Measurements from ENCODE around the gene CALCR. TPM values are rescaled to one million over a fixed set of nuclear protein-coding genes. Genes with fewer than 3 reads are reported as not detected.
"Not testable (repeated sequence)": the region's sequence is repeated elsewhere in the genome, so short reads cannot be mapped to it uniquely, and the experiment has no call there.

CALCR gene
- total RNA-seq, 2 experiments from 2014 or later: not detected

GRCh38 chr7:93547716-93548115 lies 26.8 kb downstream of the CALCR start:
- ChIA-PET CTCF (no interaction called here), POLR2A (no interaction called here)
- H3K36me3 Mint-ChIP-seq (ENCODE audit: low read depth): no peaks in the 10 kb centered on the region
- H3K9me3 Mint-ChIP-seq: no peaks in the 10 kb centered on the region
- DNase-seq: no peak
- peaks cover 2% of the 10 kb centered on the region for H3K27me3 Mint-ChIP-seq
- no peaks in the 10 kb centered on the region for H3K4me1 Mint-ChIP-seq
- H3K4me3 Mint-ChIP-seq: no peak overlapping the region
- H3K27ac Mint-ChIP-seq: no peak overlapping the region

- Mint-ChIP-seq H3K4me1 (no peaks in the 10 kb centered on the region), H3K9me3 (no peaks in the 10 kb centered on the region), H3K4me3 (no peak overlapping the region), H3K36me3 (ENCODE audit: low read depth) (no peaks in the 10 kb centered on the region), H3K27ac (no peak overlapping the region), H3K27me3 (peaks cover 2% of the 10 kb centered on the region)
- ChIA-PET POLR2A (no interaction called here), CTCF (no interaction called here)
- no peak for DNase-seq
Measured at GRCh38 chr7:93544691-93545090, 29.8 kb downstream of the CALCR start.

GRCh38 chr7:93538061-93538460 lies 36.5 kb downstream of the CALCR start:
- H3K4me1 Mint-ChIP-seq: no peaks in the 10 kb centered on the region
- H3K27ac Mint-ChIP-seq: no peak overlapping the region
- H3K9me3 Mint-ChIP-seq: no peaks in the 10 kb centered on the region
- H3K4me3 Mint-ChIP-seq: no peak overlapping the region
- CTCF ChIA-PET: no interaction called here
- peaks cover 2% of the 10 kb centered on the region for H3K27me3 Mint-ChIP-seq
- no peak for DNase-seq
- POLR2A ChIA-PET: no interaction called here
- no peaks in the 10 kb centered on the region for H3K36me3 Mint-ChIP-seq (ENCODE audit: low read depth)

- Mint-ChIP-seq H3K36me3 (ENCODE audit: low read depth) (no peaks in the 10 kb centered on the region), H3K4me1 (no peaks in the 10 kb centered on the region), H3K27me3 (peaks cover 2% of the 10 kb centered on the region), H3K9me3 (no peaks in the 10 kb centered on the region), H3K27ac (no peak overlapping the region), H3K4me3 (no peak overlapping the region)
- no peak for DNase-seq
- POLR2A ChIA-PET: no interaction called here
- CTCF ChIA-PET: interaction anchor here (1.1 kb wide), 1 partner anchor 26 kb away, joined by 3 read pairs; no protein-coding TSS in a partner anchor
Measured at GRCh38 chr7:93535616-93536015, 38.9 kb downstream of the CALCR start.

GRCh38 chr7:93530701-93531100 lies 43.8 kb downstream of the CALCR start:
- H3K9me3 Mint-ChIP-seq: no peaks in the 10 kb centered on the region
- H3K4me3 Mint-ChIP-seq: no peak overlapping the region
- DNase-seq: no peak
- H3K27ac Mint-ChIP-seq: no peak overlapping the region
- CTCF ChIA-PET: no interaction called here
- H3K4me1 Mint-ChIP-seq: no peaks in the 10 kb centered on the region
- H3K36me3 Mint-ChIP-seq (ENCODE audit: low read depth): no peaks in the 10 kb centered on the region
- H3K27me3 Mint-ChIP-seq: peaks cover 3% of the 10 kb centered on the region
- POLR2A ChIA-PET: no interaction called here

GRCh38 chr7:93516834-93517233 lies 57.7 kb downstream of the CALCR start:
- Mint-ChIP-seq H3K27me3 (no peaks in the 10 kb centered on the region), H3K27ac (no peak overlapping the region), H3K4me1 (no peaks in the 10 kb centered on the region), H3K36me3 (ENCODE audit: low read depth) (no peaks in the 10 kb centered on the region), H3K9me3 (no peaks in the 10 kb centered on the region), H3K4me3 (no peak overlapping the region)
- ChIA-PET CTCF (no interaction called here), POLR2A (no interaction called here)
- no peak for DNase-seq

- H3K27me3 Mint-ChIP-seq: no peaks in the 10 kb centered on the region
- H3K4me1 Mint-ChIP-seq: no peaks in the 10 kb centered on the region
- H3K4me3 Mint-ChIP-seq: no peak overlapping the region
- H3K27ac Mint-ChIP-seq: no peak overlapping the region
- no peak for DNase-seq
- POLR2A ChIA-PET: no interaction called here
- H3K36me3 Mint-ChIP-seq (ENCODE audit: low read depth): no peaks in the 10 kb centered on the region
- CTCF ChIA-PET: no interaction called here
- no peaks in the 10 kb centered on the region for H3K9me3 Mint-ChIP-seq
Measured at GRCh38 chr7:93515144-93515543, 59.4 kb downstream of the CALCR start.

- H3K9me3 Mint-ChIP-seq: no peaks in the 10 kb centered on the region
- H3K36me3 Mint-ChIP-seq (ENCODE audit: low read depth): no peaks in the 10 kb centered on the region
- H3K4me1 Mint-ChIP-seq: no peaks in the 10 kb centered on the region
- no peak overlapping the region for H3K27ac Mint-ChIP-seq
- H3K4me3 Mint-ChIP-seq: no peak overlapping the region
- ChIA-PET POLR2A (no interaction called here), CTCF (no interaction called here)
- H3K27me3 Mint-ChIP-seq: no peaks in the 10 kb centered on the region
- DNase-seq: no peak
Measured at GRCh38 chr7:93509303-93509702, 65.2 kb downstream of the CALCR start.

- no peak overlapping the region for H3K4me3 Mint-ChIP-seq
- DNase-seq: no peak
- ChIA-PET POLR2A (no interaction called here), CTCF (no interaction called here)
- H3K9me3 Mint-ChIP-seq: no peaks in the 10 kb centered on the region
- H3K27ac Mint-ChIP-seq: no peak overlapping the region
- no peaks in the 10 kb centered on the region for H3K4me1 Mint-ChIP-seq
- no peaks in the 10 kb centered on the region for H3K36me3 Mint-ChIP-seq (ENCODE audit: low read depth)
- H3K27me3 Mint-ChIP-seq: no peaks in the 10 kb centered on the region
Measured at GRCh38 chr7:93503088-93503487, 71.4 kb downstream of the CALCR start.

- H3K27me3 Mint-ChIP-seq; H3K4me1 Mint-ChIP-seq; DNase-seq; H3K4me3 Mint-ChIP-seq; CTCF ChIA-PET; H3K9me3 Mint-ChIP-seq; H3K27ac Mint-ChIP-seq; H3K36me3 Mint-ChIP-seq (ENCODE audit: low read depth); POLR2A ChIA-PET: not testable (repeated sequence)
Measured at GRCh38 chr7:93491860-93492259, 82.7 kb downstream of the CALCR start.

- Mint-ChIP-seq H3K27ac (no peak overlapping the region), H3K27me3 (no peaks in the 10 kb centered on the region), H3K4me3 (no peak overlapping the region)
Measured at GRCh38 chr7:93476491-93477344, 97.8 kb downstream of the CALCR start.

GRCh38 chr7:93475811-93476210 lies 98.7 kb downstream of the CALCR start:
- Mint-ChIP-seq H3K36me3 (ENCODE audit: low read depth) (no peaks in the 10 kb centered on the region), H3K9me3 (no peaks in the 10 kb centered on the region)
- CTCF ChIA-PET: no interaction called here

More at GRCh38 chr7:93476491-93477344, 97.8 kb downstream of the CALCR start:
- Mint-ChIP-seq H3K9me3 (no peaks in the 10 kb centered on the region), H3K36me3 (ENCODE audit: low read depth) (no peaks in the 10 kb centered on the region), H3K4me1 (no peaks in the 10 kb centered on the region)
- no peak for DNase-seq
- ChIA-PET POLR2A (no interaction called here), CTCF (no interaction called here)

GRCh38 chr7:93471456-93471855 lies 103.1 kb downstream of the CALCR start:
- Mint-ChIP-seq H3K27ac (no peak overlapping the region), H3K9me3 (no peaks in the 10 kb centered on the region), H3K4me3 (no peak overlapping the region), H3K27me3 (peaks cover 3% of the 10 kb centered on the region), H3K4me1 (no peaks in the 10 kb centered on the region), H3K36me3 (ENCODE audit: low read depth) (no peaks in the 10 kb centered on the region)
- ChIA-PET POLR2A (no interaction called here), CTCF (no interaction called here)
- no peak for DNase-seq

More at GRCh38 chr7:93475811-93476210, 98.7 kb downstream of the CALCR start:
- POLR2A ChIA-PET: no interaction called here
- DNase-seq: no peak
- Mint-ChIP-seq H3K4me1 (no peaks in the 10 kb centered on the region), H3K27ac (no peak overlapping the region), H3K27me3 (no peaks in the 10 kb centered on the region), H3K4me3 (no peak overlapping the region)

GRCh38 chr7:93463764-93464163 lies 110.8 kb downstream of the CALCR start:
- no peaks in the 10 kb centered on the region for H3K9me3 Mint-ChIP-seq
- ChIA-PET CTCF (interaction anchor here (1.0 kb wide), 1 partner anchor 21 kb away, joined by 3 read pairs; no protein-coding TSS in a partner anchor), POLR2A (no interaction called here)
- no peak overlapping the region for H3K4me3 Mint-ChIP-seq
- H3K4me1 Mint-ChIP-seq: no peaks in the 10 kb centered on the region
- no peak for DNase-seq
- H3K27me3 Mint-ChIP-seq: no peaks in the 10 kb centered on the region
- no peaks in the 10 kb centered on the region for H3K36me3 Mint-ChIP-seq (ENCODE audit: low read depth)
- H3K27ac Mint-ChIP-seq: no peak overlapping the region
